ENCODE results near the gene CDK3. TPM values are rescaled to one million over a fixed set of nuclear protein-coding genes. Genes with fewer than 3 reads are reported as not detected.

Gene CDK3
- total RNA-seq, 4 donors from 2014 or later, result 0.65 to 2.2 (median 1.2) TPM; not detected in 1

DNA sequence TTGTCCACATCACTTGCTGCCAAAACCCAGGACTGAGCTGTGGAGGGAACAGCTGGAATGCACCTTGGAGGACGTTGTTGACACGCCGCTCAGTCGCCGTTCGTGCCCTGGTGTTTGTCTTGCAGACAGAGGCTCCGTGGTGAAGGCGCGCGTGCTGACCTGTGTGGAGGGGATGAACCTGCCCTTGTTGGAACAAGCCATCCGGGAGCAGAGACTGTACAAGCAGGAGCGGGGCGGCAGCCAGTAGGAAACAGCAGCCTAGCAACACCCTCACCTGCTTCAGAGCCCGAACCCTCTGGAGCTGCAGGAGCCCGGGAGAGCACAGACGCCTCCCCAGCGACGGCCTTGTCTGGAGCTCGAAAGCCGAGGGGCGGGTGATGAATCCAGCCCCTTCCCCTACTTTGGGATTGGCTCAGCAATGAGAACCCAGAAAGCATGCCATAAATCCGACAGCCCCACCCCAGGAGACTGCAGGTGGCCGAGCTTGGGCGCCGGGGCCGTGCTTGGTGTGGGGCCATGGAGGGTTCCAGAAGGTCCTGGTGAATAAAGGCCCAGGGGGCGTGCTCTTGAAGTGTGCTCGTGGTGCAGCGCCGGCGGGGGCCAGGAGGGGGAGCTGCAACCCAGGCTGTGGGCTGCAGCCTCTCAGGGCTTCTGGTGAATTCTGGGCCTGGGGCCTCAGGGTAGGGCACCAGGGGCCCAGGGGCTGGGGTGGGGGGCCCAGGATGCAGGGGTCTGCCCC is 470 bp upstream of the CDK3 start:
- TF ChIP-seq POLR2A (IDR thresholded peaks at IDR 0.05; ENCODE audit: low read depth), result no peak
- TF ChIP-seq POLR2AphosphoS5 (IDR thresholded peaks at IDR 0.05), result no peak
- no peak for TF ChIP-seq EP300 (IDR thresholded peaks at IDR 0.05)
- TF ChIP-seq, protein P1, sequence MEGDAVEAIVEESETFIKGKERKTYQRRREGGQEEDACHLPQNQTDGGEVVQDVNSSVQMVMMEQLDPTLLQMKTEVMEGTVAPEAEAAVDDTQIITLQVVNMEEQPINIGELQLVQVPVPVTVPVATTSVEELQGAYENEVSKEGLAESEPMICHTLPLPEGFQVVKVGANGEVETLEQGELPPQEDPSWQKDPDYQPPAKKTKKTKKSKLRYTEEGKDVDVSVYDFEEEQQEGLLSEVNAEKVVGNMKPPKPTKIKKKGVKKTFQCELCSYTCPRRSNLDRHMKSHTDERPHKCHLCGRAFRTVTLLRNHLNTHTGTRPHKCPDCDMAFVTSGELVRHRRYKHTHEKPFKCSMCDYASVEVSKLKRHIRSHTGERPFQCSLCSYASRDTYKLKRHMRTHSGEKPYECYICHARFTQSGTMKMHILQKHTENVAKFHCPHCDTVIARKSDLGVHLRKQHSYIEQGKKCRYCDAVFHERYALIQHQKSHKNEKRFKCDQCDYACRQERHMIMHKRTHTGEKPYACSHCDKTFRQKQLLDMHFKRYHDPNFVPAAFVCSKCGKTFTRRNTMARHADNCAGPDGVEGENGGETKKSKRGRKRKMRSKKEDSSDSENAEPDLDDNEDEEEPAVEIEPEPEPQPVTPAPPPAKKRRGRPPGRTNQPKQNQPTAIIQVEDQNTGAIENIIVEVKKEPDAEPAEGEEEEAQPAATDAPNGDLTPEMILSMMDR (IDR thresholded peaks at IDR 0.05), result peak; percentile 26 to 67 (median 30)
- no peak for DNase-seq (ENCODE audit: extremely low spot score)
- WGBS, result 71% methylated on average over 31 of the region's 31 CpGs
- Histone ChIP-seq H3K9me3 (no peaks in the 10 kb centered on the region), H3K27me3 (no peaks in the 10 kb centered on the region), H3K4me3 (no peak overlapping the region), H3K27ac (replicated peaks in 1 of 4) (no peak overlapping the region), H3K4me1 (peaks cover 0 to 9% (median 0%) of the 10 kb centered on the region in 4 donors), H3K36me3 (peaks cover 0 to 23% (median 14%) of the 10 kb centered on the region in 4 donors)
- intact Hi-C loops (cut with DNase I), result no loop called here

DNA sequence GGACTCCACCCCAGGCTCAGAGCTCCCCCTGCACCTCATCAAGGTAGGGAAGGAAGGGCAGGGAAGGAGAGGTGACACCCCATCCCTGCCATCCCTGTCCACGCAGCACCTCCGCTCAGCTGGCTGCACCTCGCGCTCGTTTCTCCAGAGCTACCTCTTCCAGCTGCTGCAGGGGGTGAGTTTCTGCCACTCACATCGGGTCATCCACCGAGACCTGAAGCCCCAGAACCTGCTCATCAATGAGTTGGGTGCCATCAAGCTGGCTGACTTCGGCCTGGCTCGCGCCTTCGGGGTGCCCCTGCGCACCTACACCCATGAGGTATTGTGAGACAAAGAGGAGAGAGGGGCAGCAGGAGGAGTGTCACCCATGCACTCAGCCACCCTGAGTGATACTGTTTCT is 1.4 kb downstream of the CDK3 start:
- no peaks in the 10 kb centered on the region for H3K27me3 ChIP-seq
- H3K4me3 ChIP-seq, result no peak overlapping the region
- H3K27ac ChIP-seq (replicated peaks in 1 of 4), result no peak overlapping the region
- TF ChIP-seq POLR2A (IDR thresholded peaks at IDR 0.05; ENCODE audit: low read depth) (no peak), EP300 (IDR thresholded peaks at IDR 0.05) (no peak), POLR2AphosphoS5 (IDR thresholded peaks at IDR 0.05) (no peak)
- TF ChIP-seq, protein P1 (IDR thresholded peaks at IDR 0.05), result no peak
- DNase-seq (ENCODE audit: extremely low spot score), result no peak
- peaks cover 0 to 17% (median 11%) of the 10 kb centered on the region in 4 donors for H3K36me3 ChIP-seq
- 97% methylated on average over 12 of the region's 12 CpGs for WGBS
- peaks cover 0 to 12% (median 5%) of the 10 kb centered on the region in 4 donors for H3K4me1 ChIP-seq
- no peaks in the 10 kb centered on the region for H3K9me3 ChIP-seq
- intact Hi-C loops (cut with DNase I), result no loop called here

DNA sequence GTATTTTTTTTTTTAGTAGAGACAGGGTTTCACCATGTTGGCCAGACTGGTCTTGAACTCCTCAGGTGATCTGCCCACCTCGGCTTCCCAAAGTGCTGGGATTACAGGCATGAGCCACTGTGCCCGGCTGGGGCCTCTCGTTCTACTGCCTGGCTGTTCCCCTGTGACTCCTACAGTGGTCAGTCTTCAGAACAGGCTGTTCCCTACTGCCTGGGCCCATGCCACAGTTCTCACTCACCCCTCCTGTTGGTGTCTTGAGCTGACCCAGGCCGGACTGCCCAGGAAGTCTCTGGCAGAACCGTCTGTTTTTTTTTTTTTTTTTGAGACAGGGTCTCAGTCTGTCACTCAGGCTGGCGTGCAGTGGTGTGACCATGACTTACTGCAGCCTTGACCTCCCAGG is 3.3 kb downstream of the CDK3 start:
- no peaks in the 10 kb centered on the region for H3K27me3 ChIP-seq
- peaks cover 0 to 11% (median 5%) of the 10 kb centered on the region in 4 donors for H3K4me1 ChIP-seq
- TF ChIP-seq EP300 (IDR thresholded peaks at IDR 0.05) (no peak), POLR2AphosphoS5 (IDR thresholded peaks at IDR 0.05) (no peak), POLR2A (IDR thresholded peaks at IDR 0.05; ENCODE audit: low read depth) (no peak)
- TF ChIP-seq, protein P1 (IDR thresholded peaks at IDR 0.05), result no peak
- no peak for DNase-seq (ENCODE audit: extremely low spot score)
- H3K36me3 ChIP-seq, result peaks cover 0 to 17% (median 11%) of the 10 kb centered on the region in 4 donors
- WGBS, result 72% methylated on average over 6 of the region's 6 CpGs
- H3K9me3 ChIP-seq, result no peaks in the 10 kb centered on the region
- H3K4me3 ChIP-seq, result no peak overlapping the region
- intact Hi-C loops (cut with DNase I), result no loop called here
- no peak overlapping the region for H3K27ac ChIP-seq (replicated peaks in 1 of 4)

DNA sequence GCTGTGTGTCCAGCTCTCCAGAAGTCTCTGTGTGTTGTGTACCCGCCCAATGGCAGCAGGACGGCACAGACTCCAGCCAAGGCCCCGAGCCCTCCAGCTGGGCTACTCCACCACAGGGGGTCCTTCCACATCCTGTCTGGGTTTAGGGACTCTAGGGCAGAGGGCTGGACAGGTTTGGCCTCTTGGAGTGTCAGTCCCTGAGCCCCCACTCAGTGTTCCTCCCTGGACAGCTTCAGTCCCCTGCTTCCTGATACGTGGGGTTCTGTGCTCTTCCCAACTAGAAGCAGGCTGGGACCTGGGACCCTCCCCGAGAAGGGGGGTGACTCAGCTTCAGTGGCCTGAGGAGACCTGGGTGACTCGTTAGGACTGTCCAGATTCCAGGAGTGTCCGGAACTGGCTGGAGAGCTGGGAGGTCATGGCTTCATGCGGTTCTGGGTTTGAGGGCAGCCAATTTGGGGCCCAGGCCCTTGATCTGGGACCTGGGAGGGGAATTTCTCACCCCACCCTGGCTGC is 4.2 kb downstream of the CDK3 start:
- no peaks in the 10 kb centered on the region for H3K27me3 ChIP-seq
- H3K4me3 ChIP-seq, result no peak overlapping the region
- H3K4me1 ChIP-seq, result peaks cover 0 to 11% (median 5%) of the 10 kb centered on the region in 4 donors
- H3K27ac ChIP-seq (replicated peaks in 1 of 4), result no peak overlapping the region
- H3K36me3 ChIP-seq, result peaks cover 0 to 17% (median 11%) of the 10 kb centered on the region in 4 donors
- no peak for DNase-seq (ENCODE audit: extremely low spot score)
- no peaks in the 10 kb centered on the region for H3K9me3 ChIP-seq
- TF ChIP-seq, protein P1 (IDR thresholded peaks at IDR 0.05), result no peak
- TF ChIP-seq POLR2A (IDR thresholded peaks at IDR 0.05; ENCODE audit: low read depth) (no peak), EP300 (IDR thresholded peaks at IDR 0.05) (no peak), POLR2AphosphoS5 (IDR thresholded peaks at IDR 0.05) (no peak)
- intact Hi-C loops (cut with DNase I), result no loop called here
- WGBS, result 70% methylated on average over 4 of the region's 8 CpGs
